Superior temporal gyrus (tissue), 1 donor: ENCODE measurements around the gene WFDC1.

Experiments
- DNase-seq: peaks from one replicate; pipeline ENCODE4 v3.0.0-alpha.2; 2016; ENCODE audit errors: extremely low spot score

Gene WFDC1

GRCh38 chr16:84294531-84295142 lies at the start of gene WFDC1:
Gene WFDC1, plus strand, starts transcription at chr16:84294878. Its CDS starts 94 bp downstream, at chr16:84294972.
- DNase-seq: no peak

- no peak for DNase-seq
Measured at GRCh38 chr16:84245956-84246678, 48.6 kb upstream of the WFDC1 start.

GRCh38 chr16:84246679-84247077 lies 48.0 kb upstream of the WFDC1 start:
- DNase-seq: no peak

GRCh38 chr16:84247331-84247730 lies 47.3 kb upstream of the WFDC1 start:
- no peak for DNase-seq

DNA sequence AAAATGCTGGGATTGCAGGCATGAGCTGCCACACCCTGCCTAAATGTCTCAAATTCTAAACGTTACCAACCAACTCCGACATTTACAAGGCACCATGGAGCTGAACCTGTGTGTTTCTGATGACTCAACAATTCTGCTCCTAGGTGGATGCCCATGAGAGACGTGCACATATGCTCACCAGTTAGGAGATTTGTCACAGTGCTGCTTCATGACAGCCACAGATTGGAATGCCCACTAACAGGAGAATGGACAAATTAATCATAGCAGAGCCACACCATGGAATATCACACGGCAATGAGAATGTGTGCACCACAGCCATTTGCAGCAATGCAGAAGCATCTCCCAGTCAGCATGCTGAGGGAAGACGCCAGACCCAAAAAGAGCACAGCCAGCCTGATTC lies 46.8 kb upstream of the WFDC1 start:
- DNase-seq: no peak

DNA sequence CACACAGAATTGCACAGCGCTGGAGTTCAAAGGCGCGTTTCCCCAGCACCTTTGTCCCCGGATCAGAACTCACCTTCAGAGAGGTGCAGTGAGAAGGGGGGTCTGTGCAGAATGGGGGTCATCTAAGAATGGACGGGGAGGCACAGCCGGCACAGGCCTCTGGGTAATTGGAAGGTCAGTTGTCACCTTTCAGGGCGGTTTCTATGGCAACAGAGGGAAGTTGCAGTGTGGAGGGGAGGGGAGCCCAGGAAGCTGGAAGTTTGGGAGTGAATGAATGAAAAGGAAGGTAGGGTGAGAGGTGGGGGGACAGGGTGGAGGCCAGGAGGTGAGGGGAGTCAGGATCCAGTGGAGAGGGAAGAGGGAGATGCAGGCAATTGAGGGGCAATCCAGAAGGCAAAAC lies 42.5 kb upstream of the WFDC1 start:
- DNase-seq: no peak

DNA sequence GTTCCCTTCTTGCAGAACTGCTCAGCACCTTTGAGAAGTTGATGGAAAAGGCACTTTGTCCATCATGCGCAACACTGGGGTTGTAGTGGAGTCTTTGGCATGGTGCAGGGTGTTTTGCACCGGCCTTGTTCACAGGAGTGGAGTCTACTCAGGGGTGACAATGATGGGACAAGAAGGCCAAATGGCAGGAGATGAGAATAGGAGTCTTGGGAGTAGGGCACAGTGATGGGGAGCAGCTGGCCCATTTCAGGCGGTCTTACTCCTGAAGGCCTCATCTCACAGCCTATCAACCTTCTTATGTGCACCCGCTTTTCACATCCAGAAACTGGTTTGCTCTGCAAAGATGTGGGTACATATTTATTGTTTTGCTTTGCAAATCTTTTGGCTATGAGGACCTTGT lies 41.5 kb upstream of the WFDC1 start:
- no peak for DNase-seq

DNA sequence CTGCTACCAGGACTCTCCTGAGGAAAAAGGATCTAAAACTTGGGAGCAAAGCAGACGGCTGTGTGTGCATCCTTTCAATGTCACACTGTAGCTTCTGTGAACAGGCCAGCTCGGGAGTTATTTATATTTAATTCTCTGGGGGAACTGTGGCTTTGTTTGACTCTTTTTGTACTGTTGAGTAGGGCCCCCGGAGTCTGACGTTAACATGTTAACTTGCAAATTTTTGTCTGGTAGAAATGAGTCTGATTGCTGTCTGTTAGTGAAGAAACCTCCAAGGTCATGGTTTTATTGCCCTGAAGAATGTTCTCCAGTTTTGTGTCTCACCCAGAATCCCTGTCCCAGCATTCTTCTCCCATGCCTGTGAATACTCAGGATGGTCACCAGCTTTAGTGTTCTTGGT lies 40.6 kb upstream of the WFDC1 start:
- DNase-seq: no peak

DNA sequence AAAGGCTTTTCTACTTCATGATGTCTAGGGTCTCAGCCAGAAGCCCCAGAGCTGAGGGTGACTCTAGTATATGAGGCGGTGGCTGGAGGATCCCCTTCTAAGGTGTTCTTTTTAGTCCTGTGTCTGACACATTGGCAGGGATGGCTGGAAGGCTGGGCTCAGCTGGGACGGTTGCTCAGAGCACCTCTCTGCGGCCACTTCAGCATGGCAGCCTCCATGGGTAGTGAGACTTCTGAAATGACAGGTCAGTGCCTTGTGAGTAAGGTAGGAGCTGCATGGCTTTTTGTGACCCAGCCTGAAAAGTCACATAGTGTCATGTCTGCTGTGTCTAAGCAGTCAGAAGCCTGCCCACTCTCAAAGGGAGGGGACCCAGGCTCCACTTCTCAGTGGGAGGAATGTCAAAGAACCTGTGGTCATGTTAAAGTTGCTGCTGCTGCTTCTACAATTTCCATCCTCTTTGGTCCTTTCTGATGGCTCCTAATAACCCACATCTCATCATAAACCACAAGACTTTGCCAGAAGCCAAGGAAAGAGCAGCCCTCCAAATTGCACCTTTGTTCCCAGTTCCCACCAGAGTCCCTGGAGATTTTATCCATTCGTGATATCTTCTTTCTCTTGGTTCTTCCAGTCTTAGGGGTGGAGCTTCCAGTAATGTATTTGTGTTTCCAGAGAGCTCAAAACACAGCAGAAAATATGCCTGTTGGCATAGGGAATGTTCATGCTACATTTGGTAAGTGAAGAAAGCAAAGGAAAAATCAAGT lies 39.4 kb upstream of the WFDC1 start:
- no peak for DNase-seq

GRCh38 chr16:84258266-84258665 lies 36.4 kb upstream of the WFDC1 start:
- no peak for DNase-seq

DNA sequence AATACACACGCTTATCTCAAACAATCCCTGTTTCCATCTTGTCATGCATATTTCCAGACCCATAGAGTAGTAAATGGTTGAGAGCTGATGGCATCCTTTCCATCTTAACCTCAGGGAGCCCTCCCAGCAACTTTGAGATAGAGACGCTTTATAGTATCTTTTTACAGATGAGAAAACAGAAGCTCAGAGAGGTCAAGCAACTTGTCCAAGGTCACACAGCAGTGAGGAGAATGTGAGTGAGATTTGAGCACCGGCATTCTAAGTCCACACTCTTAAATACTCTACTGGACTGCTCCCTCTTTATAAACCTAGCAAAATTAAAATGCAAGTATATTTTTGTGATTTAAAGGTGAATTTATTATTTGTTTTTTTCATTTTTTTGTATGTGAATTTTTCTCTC lies 35.0 kb upstream of the WFDC1 start:
- no peak for DNase-seq

DNA sequence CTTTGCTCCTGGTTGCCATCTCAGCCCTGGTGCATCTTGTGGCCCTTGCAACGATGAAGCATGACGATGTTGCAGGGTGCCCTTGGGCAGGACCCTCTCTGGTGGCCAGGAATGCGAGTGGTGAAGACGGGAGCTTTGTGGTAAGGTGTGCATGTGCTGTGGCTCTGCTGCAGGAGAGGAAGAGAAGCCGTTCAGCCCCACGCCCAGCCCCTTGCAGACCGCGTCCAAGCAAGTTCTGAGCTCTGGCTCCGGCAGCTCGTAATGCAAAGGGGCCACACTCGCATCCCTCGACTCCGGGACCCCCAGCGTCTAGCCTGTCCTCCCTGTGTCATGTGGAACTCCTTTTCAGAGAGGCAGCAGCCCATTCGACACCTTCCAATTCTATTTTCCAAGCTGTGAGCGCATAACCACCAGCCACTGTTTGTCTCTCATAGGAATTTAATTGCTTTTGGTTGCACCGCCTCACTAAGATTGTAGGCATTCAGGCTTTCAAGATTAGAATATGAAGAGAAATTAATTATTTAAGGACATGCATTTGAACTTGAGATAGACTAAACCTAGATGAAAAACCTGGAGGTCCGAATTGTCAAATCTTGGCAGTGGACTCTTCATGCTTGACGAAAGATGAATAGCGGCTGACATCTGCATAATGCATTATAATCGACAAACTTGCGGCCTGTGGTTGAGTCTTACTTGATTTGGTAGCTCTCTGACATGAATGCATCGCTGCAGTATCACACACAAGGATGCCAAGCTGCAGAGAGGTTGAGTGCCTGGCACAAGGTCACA lies 33.7 kb upstream of the WFDC1 start:
- no peak for DNase-seq

GRCh38 chr16:84262031-84262430 lies 32.6 kb upstream of the WFDC1 start:
- no peak for DNase-seq

DNA sequence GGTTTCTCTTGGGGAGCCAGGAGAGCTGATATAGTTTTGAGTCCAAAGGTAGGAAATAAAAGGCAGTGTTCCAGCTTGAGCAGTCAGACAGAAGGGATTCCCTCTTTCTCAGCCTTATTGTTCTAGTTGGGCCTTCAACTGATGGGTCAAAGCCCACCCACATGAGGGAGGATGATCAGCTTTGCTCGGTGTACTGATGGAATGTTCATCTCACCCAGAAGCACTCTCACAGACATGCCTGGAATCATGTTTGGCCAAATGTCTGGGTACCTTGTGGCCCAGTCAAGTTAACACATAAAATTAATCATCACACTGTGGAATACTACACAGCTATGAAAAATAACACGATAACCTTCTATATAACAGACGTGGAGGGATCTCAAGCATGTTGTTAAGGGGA lies 31.7 kb upstream of the WFDC1 start:
- DNase-seq: no peak

GRCh38 chr16:84266451-84266850 lies 28.2 kb upstream of the WFDC1 start:
- DNase-seq: peak; percentile 80

DNA sequence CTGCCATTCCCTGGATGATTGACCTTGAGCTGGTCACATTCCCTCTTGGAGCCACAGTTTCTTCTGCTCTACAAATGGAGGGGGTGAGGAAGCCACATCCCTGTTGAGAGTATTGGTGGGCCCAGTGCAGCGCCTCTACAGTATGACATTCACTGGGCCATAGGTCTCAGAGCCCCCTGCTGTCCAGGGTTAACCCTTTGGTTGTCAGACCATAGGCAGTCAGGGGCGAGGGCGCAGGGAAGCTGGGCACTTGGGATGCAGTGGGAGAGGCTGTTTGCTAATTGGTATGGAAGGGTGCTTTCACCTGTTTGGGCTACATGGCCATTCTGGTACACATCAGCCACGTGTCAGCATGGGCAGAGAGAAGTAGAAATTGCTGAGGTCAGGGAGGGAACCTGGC lies 27.3 kb upstream of the WFDC1 start:
- no peak for DNase-seq

- DNase-seq: no peak
Measured at GRCh38 chr16:84268291-84269040, 26.2 kb upstream of the WFDC1 start.

GRCh38 chr16:84270071-84270470 lies 24.6 kb upstream of the WFDC1 start:
- no peak for DNase-seq

- DNase-seq: no peak
Measured at GRCh38 chr16:84270531-84270930, 24.1 kb upstream of the WFDC1 start.

DNA sequence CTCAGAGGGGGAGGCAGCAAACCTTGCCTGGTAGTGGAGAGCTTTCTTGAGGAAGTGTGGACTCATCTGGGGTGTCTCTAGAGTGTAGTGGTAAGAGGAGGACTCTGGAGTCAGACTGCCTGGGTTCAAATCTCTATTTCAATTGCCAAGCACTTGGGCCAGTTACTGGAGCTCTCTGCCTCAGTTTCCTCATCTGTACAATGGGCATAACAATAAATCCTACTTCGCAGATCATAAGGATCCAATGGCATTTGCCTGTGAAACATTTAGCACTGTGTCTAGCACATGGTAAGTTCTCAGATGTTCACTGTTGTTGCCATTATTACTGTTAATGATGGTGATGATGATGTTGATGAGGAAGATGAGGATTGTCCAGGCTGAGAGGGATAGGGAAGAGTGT lies 23.6 kb upstream of the WFDC1 start:
- no peak for DNase-seq

DNA sequence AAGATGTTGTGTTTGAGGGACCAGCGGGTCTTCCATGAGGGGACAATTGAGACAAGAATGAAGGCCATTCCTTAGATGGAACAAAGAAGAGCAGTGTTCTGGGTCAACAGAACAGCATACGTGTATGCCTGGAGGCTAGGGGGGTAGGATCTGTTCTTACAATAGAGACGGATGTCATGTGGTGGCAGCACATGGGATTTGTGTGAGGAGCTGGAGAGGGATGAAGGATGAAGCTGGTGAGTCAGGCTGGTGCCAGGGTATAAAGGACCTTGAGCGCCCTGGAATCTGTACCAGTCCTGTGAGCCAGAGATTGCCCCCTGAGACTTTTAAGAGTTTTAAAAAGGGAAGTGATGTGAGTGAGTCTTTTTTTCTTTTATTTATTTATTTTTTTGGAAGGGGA lies 22.8 kb upstream of the WFDC1 start:
- no peak for DNase-seq
